GM19238 (cell line): Measurements from ENCODE around the gene ZP1.
"Not testable (repeated sequence)": the region's sequence is repeated elsewhere in the genome, so short reads cannot be mapped to it uniquely, and the experiment has no call there.

Experiments used
- DNase-seq: peaks from one replicate; pipeline ENCODE4 v3.0.0; 2011; ENCODE audit warnings: low spot score; ENCODE audit not compliant: insufficient read length

Gene ZP1

GRCh38 chr11:60906132-60906972, 39.0 kb downstream of the ZP1 start, which contains the start of gene PRPF19:
TSS of gene PRPF19 (minus strand) at chr11:60906585. CDS start at chr11:60906382, 203 bp downstream.
- peak; percentile 92 for DNase-seq

DNA sequence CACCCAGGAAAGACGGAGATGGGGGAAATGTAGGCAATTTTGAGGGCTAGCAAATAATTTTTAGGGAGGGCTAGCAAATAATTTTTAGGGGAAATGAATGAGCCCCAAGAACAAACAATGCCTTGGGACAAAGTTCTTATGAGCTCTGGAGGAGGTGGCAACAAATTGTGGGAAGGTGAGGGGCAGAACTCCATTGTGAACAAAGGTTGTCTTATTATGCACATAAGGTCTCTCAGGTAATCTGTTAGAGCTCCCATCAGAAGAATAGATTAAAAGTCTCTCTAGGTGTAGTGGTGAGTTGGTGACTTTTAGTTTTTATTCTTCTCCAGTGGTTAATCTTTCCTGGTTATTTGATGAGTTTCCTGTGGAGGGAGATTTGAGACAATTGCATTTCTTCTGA, 41.5 kb downstream of the ZP1 start:
- DNase-seq, result no peak

GRCh38 chr11:60909680-60910280, 42.4 kb downstream of the ZP1 start:
- not testable (repeated sequence) for DNase-seq

DNA sequence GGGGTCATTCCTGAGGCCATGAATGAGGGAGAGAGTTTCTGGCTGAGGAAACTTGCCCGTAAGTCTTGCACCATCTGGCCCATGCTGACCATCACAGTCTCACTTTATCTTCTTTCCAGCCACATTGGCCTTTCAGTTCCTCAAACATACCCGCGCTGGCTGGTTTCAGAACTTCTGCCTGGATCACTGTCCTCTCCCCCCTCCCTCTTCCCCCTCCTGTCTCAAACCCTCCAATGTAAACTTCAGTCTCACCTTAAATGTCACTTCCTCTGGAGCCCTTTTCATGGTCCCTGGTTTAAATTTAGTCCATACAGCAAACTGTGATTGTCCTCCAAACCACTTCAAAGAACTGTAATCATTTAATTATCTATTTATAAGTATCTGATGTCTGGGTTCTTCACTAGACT, 42.9 kb downstream of the ZP1 start:
- no peak for DNase-seq

DNA sequence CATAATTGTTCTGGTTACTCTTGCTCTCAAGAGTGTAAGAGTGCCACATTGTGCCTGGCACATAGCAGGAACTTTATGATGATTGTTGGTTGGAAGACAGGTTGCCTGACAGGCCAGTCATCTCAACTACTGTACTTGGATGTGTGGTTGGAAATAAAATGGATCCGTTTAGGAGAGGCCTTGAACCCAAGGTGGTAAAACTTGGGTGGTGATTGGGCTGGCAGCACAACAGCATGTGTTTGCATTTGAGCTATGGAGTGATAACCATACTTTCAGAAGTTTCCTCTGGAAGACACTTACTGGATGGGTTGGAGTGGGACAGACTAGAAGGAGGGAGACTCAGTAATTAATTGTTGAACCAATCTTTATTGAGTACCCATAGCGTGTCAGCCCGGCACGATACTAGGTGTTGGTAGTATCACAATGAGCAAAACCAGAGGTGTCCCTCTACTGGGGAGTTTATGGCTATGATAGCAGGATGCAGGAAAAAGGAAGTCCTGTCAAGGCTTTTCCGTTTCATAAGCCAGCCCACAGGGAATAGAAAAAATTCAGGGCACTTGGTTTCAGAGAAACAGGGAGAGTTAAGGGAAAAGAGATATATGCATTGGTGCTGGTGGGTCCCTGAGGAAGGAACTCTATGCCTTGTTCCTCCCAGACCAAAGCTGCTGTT, 43.5 kb downstream of the ZP1 start:
- no peak for DNase-seq

DNA sequence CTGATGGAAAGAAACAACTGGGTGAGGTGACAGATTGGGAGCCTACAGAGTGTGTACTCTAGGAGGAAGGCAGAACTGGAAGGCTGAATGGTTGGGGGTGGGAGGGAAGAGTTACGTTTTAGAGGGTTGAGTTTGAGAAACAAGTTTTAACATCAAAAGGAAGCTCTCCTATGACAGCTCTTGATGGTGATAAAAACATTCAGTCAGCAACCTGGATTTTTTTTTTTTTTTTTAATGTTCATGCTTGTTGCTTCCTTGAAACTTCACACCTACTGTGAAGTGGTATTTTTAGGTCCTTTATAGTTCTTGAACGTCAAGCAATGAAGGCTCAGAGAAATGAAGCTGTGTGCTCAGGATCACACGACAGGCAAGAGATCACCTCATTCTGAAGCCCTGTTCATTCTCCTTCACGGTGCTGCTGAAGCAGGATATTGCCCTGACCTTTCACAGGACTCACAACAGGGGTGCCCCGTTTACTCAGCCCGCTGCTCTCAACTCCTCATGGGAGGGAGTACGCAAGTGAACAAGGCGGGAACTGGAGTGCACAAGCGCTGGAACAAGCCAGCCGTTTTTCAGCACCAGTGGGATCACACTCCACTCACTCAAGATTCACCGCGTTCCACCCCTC, 45.0 kb downstream of the ZP1 start:
- DNase-seq, result no peak

DNA sequence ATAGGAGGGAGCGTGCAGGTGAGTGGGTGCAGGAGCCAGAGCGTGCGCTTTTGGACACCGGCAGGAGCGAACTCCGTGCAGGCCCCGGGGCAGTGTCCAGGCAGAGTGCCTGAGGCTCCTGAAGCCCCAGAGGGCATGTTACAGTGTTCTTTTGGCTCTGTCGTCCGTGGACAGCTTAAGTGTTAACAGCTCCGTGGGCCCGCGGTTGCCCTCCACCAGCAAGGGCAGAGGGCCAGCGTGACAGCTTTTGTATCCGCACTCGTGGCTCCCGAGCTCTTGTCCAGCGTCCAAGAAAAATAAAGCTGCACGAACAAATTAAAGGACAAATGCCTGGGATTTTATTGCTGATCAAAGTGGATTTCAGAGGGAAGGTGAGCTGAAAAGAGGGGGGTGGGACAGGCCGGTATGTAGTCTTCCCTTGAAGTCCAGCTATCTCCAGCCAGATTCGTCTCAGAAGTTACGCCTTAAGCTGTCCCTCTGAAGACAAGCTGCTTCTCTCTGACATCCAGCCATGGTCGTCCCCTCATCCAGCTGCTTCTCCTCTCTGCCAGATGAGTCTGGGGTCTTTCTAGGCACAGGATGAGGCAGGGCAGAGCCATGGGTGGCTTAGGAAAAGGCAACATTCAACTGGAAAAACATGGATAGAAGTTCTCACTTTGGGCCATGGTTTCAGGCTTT, 45.6 kb downstream of the ZP1 start:
- DNase-seq, result no peak

DNA sequence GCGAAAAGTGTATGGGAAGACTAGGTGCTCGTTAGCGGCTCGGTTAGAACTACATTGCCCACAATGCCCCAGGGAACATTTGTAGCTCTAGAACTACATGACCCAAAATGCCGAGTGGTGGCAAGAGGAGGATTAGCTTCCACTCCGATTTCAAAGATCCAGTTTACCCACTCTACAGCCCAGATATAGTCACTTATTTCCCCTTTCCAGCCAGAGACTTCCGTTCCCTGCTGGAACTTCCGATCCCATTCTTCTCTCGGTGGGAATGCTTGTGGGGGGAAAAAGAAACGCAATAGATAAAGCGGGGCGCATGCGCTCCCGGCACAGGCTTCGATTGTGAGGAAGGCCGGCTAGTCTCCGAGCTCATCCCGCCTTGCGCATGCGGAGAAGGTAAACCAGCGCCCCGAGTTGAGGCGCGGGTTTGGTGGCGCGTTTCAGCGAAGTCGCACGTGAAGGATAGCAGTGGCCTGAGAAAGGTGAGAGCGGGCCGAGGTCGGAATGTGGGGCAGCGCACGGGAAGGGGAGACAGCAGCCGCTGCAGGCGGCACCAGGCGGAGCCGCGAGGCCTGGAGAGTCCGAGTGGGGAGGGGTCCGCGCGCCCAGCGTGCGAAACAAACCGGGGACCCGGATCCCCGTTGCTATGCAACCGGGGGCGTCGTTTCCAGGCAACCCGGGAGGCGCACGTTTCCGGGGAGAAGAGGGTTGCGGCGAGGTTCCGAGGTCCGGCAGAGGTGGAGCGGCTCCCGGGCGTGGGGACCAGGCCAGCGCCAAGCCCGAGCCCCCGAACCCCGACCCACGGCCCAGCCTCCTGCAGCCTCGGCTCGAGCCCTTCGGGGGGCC, 46.7 kb downstream of the ZP1 start, which contains the start of gene TMEM109:
TSS of gene TMEM109 (plus strand) at position 366 of the 840 bp plus-strand sequence. CDS start 5,536 bp downstream, outside the sequence.
- peak; percentile 87 for DNase-seq

GRCh38 chr11:60914633-60915247, 47.4 kb downstream of the ZP1 start:
- DNase-seq, result no peak

DNA sequence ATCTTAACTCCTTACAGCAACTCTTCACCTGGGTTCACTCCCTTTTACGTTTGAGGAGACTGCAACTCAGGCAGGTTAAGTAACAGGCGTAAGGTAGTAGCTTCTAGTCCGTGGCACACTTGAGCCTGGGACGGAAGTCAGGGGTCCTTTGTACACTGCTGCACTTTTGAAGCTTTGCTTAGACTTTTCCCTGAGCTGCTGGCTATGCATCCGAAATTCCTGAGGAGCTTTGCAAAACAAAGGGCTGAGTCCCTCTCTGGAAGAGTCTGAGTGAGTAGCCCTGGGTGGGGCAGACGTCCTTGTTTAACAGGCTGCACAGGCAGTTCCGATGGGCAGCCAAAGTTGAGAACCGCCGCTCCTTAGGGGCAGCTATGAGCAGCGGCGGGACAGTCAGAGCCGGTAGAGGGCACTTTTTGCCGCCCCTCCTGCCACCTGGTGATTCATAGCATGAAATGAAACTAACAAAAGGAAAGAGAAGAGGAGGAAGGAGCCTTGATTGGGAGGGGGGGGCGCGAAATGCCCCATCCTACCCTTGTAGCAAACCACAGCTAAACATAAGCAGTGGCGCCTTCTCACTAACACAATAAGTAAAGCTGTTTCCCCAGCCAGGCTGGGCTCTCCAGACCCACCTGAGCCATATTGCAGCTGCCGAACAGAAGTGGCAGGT, 48.0 kb downstream of the ZP1 start:
- peak; percentile 79 for DNase-seq

GRCh38 chr11:60916669-60917206, 49.4 kb downstream of the ZP1 start:
- DNase-seq, result no peak

DNA sequence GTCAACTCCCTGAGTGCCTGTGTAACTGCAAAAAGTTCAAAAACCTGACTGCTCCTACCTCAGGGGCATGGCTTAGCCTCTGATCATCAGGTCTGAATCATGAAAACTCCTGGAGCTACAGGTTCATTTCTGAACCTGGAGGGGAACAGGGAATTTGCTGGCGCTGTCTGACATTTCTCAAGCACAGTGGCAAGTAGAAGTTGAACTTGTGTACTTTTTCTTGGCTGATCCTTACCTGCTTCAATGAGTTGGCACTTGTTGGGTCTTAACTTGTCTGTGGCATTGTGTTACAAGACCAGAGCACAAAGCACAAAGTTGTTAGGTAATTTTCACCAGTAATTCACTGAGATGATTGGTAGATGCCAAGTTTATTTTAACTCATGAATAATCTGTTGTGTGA, 49.9 kb downstream of the ZP1 start:
- DNase-seq, result no peak

DNA sequence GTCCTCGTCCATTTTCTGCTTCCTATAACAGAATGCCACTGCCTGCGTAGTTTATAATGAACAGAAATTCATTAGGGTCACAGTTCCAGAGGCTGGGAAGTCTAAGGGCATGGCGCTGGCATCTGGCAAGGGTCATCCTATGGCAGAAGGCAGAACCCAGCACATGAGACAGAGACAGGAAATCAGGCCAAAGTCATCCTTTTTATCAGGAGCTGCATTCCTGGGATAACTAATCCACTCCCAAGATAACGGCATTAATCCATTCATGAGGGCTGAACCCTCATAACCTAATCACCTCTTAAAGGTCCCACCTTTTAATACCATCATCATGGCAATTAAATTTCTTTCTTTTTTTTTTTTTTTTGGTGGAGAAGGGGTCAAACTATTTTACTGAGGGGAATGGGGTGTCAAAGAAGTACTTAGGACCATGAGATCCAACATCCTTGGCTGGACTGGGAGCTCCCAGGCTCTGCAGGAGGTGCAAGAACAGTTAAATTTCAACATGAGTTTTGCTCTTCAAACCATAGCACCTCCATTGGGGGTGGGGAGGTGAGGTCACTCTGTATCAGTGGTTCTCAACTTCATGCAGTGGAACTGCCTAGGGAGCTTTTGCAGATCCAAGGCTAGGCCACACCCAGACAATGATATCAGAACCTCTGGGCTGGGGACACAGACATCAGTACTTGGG, 51.1 kb downstream of the ZP1 start:
- DNase-seq, result no peak

DNA sequence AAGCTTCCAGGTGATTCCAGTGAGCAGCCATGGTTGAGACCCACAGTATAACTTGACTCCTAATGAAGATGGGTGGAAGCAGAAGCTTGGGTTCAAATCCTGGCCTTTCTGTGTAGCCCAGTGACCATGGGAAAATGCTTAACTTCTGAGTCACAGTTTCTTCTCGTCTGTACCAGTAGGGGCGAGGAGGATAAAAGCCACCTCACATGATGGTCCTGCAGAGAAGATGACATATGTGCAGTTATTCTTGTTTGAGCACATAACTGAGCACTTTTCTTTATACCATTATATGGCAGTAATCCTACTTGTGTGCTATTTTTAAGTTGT, 51.6 kb downstream of the ZP1 start:
- DNase-seq, result no peak

DNA sequence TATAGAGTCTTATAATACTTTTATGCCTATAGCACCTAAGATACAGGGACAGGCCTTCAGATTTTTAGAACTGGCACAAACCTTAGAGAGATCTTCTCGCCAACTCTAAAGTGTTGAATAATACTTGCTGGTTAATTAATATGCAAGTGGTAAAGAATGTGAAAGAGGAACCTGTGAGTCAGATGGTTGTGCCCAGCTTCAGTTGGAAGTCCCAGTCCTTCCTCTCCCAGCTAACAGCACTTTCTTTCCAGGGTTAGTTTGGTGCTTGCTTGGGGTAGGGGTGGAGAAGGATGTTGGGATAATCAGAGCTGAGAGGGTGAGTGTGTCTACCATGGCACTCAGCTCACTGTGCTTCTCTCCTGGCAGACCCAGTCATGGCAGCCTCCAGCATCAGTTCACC, 52.0 kb downstream of the ZP1 start:
- DNase-seq, result no peak

DNA sequence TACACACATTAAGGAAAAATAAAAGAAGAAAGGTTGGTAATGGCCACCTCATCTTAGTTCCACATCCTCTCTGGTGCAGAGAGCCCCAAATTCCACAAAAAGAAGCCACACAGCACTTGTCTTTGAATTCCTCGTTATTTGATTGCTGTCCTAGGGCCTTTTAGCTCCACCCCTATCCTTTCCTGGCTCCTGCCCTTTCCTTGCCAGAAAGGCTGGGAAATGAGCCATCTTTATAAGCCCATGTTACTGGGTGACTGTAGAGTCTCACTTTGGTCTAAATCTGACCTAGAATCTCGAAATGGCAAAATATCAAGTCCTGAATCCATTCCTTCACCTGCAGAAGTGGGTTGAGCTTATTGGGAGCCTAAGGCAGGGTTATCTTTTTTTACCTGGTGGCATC, 52.6 kb downstream of the ZP1 start:
- DNase-seq, result no peak

- DNase-seq, result no peak
Measured at GRCh38 chr11:60921259-60921658, 53.9 kb downstream of the ZP1 start.

GRCh38 chr11:60921777-60922335, 54.5 kb downstream of the ZP1 start:
- DNase-seq, result no peak
